HUDEP-2 (cell line): Measurements from ENCODE around the gene KAT2A.
"Not testable (repeated sequence)": the region's sequence is repeated elsewhere in the genome, so short reads cannot be mapped to it uniquely, and the experiment has no call there.

Source experiments
- DNase-seq, 76 experiments: peaks; one replicate each; lab custom pipeline; 2025; ENCODE audit not compliant: unreplicated experiment in 76 of 76; lab: John Stamatoyannopoulos, UW

Gene KAT2A

DNA sequence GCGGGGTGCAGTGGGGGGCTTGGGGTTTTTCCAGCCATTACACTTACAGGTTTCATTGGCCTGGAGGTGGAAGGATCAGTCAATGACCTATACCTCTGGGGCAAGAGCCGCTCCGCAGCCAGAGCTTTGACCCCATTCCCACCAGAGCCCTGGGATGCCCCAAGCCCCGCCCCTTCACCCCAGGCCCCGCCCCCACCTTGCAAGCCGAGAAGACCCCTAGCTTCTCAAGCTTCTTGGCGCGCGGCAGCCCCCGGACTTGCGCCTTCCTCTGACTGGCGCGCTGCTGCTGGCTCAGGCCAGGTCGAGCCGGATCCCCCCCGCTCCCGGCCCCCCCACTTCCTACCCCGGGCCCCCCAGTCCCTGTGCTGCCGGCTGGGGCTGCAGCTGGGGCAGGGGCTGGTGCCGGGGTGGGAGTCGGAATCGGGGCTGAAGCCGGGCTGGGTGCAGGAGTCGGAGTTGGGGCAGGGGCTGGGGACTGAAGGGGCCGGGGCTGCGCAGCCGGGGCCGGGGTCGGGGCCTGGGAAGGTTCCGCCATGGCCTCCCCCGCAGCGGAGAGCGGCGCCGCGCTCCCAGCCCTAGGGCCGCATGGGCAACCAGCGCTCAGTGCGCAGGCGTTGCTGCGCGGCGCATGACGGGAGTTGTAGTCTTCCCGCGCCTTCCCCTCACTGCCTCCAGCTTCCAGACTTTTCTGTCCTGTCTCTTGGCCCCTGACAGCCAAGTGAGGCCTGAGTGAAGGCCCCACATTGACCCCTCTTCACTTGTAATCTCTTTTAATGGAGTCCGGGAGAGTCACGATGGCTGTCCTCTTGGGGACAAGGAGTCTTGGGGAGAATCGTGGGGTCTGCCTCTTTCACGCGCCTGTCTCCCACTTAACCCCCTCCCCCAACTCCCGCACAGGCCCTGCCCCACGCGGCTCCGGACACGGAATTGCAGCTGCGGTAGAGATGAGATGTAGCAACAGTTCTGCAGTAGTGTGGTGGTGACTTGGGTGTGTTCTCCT is at the start of gene KAT2A:
Gene KAT2A, minus strand, starts transcription at position 598 of the 1,000 bp plus-strand sequence. Its CDS starts 63 bp downstream, at position 535.
- peak in 66 of 76 experiments; percentile 16 to 76 (median 56) for DNase-seq

DNA sequence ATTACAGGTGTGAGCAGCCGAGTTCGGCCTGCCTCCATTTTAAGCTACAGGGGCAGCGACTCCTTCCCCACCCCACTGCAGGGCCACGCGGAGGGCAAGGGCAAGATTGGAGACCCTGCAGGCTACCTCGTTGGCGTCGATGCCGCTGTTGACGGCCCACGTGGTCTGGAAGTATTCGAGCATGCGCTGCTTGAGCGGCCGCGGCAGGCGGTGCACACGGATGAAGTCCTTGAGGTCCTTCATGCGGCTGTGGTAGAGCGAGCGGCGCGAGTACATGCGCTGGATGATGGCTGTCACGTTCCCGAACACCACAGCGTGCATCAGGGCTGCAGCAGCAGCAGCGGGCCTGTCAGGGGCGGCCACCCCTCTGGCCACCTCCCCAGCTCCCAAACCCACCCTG is 48.2 kb upstream of the KAT2A start:
- no peak for DNase-seq

DNA sequence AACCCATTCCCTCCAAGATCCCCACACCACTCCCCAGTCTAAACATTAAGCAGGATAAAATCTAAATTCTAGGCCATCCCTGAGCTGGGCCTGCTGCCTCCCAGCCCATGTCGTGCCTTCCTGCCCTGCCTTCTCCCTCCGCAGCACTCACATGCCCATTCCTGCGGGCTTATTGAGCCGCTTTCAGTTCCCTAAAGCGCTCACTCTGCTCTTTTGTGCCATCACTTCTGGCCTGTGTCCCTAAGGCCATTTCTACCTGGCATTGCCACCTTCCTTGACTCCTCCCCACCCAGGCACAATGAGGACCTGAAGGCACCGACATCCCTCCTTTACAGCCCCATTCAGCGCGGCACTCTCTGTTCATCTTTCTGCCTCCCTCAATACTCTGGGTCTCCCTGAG is 46.6 kb upstream of the KAT2A start:
- DNase-seq: no peak

DNA sequence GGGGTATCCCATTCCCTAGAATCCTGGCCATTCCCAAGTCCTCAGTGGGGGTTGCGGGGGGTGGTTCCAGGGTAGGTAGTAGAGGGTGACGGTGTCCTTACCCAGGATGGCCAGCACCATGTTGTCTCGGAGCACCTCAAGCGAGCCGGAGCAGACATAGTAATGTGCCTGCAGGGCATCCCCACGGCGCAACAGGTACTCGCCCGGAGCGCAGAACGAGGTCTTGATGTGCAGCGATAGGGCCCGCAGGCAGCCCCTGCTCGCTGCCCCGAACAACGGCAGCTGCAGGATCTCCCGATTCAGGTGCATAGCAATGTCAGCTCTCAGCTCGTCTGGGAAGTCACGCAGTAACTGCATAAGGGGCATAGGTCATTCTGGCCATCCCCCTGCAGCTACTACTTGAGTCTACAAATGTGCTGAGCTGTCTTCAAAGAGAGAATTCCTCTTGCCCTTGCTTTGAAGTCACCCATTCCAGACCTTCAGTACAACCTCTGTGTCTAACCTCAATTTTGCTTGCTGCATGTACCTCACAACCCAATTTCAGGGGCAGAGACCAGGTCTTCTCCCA is 45.1 kb upstream of the KAT2A start:
- DNase-seq: no peak

DNA sequence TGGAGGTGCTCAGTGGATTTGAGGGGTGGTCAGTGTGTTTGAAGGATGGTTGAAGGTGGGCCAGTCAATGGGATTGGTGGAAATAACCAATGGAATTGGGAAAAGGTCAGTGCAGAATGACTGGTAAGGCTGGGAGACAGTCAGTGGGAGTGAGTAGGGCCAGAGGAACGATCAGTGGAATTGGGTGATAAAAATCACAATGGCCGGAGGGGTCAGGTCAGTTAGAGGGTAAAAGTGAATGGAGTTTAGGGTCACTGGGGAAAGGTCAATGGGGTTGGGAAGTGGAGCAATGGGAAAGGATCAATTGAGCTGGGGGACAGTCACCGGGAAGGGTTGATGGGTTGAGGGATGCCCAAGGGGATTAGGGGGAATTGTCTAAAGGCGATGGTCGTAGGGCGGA is 44.6 kb upstream of the KAT2A start:
- no peak for DNase-seq

DNA sequence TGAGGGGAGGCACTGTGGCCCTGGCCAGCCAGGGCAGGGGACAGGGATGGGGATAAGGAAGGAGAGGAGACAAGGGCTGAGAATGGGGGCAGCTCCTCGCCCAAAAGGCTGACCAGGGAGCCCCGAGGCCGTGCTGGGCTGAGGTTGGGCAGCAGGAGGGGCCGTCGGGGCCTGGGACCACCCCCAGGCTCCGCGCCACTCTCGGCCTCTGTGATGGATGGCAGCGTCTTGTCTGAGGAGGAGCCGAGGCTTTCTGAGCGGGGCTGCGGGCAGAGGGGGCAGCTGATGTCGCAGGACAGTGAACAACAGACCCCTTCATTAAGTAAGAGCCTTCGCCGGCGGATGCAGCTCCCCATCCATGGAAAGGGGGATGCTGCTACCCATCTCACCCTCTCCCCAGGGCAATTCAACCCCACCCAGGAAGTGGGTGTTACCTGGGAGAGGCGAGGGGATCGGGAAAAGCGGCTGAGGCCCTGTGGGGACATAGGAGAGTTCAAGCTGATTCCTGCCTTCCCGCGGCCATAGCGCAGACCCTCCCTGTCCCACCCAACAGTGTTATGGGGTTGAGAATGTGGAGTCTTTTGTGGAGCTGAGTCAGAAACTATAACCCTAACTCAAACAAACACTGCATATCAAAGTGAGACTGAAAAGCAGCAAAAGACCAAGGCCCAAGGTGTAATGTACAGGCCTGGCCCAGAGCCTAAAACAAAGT is 42.7 kb upstream of the KAT2A start:
- DNase-seq: no peak

DNA sequence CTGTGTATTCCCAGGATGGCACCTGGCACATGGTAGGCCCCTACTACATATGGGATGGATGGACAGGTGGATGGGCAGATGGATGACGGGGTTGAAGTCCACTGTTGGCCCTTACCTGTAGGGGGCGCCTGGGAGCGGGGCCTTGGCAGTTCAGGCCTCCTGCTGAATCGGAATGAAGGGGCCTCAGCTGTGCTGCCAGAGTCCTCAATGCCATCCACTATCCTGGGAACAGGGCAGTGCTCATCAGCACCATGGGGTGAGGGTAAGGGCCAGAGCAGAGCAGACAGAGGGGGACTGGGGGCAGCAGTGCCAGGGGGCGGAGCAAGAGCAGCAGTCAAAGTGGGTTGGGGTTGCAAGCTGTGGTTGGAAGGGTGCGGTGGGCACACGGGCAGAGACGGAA is 41.9 kb upstream of the KAT2A start:
- DNase-seq: peak in 41 of 76 experiments; percentile 4 to 60 (median 34)

DNA sequence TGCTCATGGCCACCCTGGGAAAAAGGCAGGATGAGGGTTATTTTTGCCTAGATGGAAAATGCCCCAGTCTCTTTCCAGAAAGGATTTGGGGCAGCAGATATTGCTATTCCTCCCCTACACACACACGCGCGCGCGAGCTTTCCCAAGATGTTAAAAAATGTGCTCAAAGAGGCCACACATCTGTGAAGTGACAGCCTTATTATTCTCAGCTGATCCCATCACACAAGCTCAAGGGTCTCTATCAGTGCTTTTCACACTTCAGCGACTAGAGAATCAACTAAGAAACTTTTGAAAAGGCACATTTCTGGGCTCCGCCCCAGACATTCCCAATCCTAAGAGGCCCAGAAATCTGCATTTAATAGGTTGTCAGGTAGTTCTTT is 39.4 kb upstream of the KAT2A start:
- no peak for DNase-seq

DNA sequence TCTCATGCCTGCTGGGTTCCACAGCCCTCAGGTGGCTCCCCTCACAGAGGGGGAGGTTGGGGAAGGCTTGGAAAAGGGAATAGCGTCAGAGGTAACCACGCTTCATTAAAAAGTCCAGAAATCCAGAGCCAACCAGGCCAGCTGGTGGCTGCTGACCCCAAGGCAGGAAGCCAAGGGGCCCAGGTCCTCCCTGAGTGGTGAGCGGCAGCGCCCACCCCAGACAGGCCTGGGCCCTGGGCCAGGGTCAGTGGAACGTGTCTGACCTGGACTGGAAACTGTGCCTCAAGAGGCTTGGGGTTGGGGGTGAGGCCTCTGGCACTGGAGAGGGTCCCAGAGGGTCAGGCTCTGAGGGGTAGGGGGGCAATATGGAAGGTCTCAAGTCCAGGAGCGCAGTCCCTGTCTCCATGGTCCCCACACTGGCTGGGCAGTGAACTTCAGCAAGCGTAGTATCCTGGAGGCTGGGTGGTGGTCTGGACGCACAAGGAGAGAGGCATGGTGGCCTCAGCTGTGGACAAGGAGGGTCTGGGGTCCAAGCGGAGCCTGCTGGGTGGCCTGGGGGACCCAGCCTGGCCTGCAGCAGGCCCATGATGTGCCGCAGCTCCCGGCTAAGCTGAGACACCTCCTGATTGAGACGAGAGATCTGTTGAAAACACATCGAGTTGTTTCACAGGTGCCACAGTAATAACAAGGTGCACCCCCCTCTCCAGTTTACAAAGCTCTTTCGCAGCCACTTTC is 38.8 kb upstream of the KAT2A start:
- DNase-seq: no peak

DNA sequence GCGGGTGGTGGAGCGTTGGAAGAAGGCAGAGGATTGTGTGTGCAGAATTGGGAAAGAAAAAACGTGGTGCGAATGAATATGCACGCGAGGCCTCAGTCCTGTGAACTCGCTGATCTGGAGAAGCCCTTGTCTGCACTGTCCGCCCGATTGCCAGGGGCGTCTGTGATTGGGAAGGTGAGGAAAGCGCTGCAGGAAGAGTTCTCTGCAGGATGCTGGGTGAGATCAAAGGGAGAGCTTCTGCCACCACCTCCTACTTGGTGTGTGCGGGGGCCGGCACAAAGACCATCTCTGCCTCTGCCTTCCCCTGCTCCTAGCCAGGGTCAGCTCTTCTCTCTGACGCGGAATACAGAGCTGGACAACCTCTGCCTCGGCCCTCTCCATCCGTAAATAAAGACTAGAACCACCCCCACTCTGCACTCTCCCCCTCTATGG is 34.5 kb upstream of the KAT2A start:
- DNase-seq: no peak

DNA sequence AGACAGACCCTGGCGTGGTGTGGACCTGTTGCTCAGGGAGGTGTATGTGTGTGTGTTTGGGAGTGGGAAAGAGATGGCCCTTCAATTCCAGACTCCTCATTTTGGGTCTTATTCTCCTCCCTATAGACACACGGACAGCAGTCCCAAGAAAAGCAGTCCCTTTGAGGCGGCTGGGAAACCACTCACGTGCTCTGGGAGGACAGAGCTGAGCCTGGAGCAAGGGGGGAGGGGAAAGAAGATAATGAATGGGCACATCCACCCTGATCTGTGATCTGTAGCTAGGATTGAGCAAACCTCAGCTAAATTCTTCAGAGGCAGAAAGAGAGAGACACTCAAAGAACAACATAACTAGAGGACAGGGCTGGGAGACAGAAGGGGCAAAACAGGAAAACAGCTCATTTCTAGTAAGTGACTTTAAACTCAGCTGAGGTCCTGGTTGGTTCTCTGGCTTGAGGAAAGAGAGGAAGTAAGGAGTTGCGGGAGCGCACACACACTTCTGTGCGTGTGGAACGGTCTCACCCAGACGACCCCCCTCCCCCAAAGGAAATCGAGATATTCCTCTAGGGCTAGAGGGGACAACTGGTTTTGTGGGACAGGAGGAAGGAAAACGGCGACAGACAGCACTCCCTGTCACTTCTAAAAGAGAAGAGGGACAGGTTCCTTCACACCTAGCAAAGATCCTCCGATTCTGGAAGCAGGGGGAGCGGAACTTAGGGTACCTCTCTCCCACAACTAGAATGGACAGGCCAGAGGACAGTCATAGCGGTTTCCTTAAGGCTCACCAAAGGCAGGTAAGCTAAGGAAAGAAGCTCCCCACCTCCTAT is 33.0 kb upstream of the KAT2A start:
- peak in 7 of 76 experiments; percentile 9 to 33 (median 16) for DNase-seq

DNA sequence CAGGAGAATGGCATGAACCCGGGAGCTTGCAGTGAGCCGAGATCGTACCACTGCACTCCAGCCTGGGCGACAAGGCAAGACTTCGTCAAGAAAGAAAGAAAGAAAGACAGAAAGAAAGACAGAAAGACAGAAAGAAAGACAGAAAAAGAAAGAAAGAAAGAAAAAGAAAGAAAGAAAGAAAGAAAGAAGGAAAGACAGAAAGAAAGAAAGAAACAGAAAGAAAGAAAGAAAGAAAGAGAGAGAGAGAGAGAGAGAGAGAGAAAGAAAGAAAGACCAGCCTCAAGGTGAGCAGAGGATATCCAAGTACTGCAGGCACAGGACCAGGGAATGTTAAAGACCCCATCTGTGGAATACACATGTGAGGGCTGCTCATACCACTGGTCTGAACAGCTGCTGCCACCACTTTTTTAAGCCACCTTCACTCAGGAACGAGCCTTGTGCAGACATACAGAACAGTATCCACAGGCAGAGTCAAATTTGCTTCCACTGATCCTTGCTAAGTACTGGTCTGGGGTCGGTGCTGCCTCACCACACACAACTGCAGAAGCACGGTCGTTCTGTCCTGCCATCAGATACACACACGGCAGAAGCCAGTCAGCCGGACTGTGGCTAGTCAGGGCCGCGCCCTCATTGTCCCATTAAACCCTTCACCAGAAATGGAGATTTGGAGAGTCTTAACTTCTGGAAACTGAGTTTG is 25.9 kb upstream of the KAT2A start:
- no peak for DNase-seq

DNA sequence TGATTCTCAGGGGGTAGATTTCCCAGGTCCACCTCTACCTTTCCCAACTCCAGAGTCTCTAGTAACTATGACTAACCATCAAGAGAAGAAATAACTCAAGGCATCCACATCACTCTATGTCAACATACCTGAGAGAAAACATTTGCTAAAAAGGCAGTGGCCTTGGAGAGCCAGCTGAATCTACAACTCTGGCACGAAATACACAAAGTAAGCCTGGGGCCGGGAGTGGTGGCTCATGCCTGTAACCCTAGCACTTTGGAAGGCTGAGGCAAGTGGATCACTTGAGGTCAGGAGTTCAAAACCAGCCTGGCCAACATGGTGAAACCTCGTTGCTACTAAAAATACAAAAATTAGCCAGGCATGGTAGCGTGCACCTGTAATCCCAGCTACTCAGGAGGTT is 22.0 kb upstream of the KAT2A start:
- not testable (repeated sequence) for DNase-seq

DNA sequence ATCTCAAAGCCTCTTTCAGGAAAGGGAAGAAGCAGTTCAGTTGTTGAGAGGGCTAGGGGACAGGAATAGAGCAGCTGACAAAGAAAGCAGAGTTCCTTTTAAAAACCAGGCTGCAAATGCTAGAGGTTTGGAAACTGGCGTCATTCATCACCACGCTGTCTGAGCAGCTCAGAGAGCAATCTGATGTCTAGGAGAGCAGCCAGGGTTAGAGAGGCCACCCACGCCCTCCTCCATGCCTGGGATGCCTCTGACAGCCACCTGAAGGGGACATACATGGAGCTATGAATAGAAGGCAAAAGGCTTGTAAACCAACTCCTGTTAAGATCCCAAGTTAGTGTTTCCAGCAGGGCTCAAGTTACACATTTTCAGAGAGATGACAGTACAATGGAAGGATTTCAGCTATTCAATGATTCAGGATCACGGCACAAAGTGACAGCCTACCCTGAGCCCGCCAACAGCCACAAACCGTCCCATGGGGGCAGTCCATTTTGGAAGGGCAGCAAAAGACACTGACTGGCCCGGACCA is 21.3 kb upstream of the KAT2A start:
- no peak for DNase-seq

DNA sequence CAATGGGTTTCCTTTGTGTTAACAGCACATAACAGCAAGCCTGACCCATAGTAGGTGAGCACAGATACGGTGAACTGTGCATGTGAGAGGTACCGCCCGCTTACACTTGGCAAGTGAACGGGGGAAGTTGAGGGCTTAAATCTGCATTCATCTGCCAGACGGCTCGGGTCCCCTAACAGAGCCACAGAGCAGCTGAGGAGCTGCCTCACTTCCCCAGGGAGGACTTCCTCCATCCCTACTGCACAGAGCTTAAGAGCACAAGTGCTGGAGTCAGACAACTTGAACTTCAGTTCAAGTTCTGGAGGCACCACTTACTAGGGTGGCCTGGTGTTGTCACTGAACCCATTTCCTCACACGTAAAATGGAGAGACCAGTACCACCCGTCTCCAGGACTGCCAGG is 20.2 kb upstream of the KAT2A start:
- DNase-seq: no peak

DNA sequence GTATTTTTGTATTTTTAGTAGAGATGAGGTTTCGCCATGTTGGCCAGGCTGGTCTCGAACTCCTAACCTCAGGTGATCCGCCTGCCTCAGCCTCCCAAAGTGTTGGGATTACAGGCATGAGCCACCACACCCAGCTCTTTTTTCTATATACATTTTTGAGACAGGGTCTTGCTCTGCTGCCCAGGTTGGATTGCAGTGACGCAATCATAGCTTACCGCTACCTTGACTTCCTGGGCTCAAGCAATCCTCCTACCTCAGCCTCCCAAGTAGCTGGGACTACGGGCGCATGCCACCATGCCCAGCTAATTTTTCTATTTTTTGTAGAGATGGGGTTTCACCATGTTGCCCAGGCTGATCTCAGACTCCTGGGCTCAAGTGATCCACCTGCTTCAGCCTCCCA is 19.5 kb upstream of the KAT2A start:
- DNase-seq: not testable (repeated sequence)

DNA sequence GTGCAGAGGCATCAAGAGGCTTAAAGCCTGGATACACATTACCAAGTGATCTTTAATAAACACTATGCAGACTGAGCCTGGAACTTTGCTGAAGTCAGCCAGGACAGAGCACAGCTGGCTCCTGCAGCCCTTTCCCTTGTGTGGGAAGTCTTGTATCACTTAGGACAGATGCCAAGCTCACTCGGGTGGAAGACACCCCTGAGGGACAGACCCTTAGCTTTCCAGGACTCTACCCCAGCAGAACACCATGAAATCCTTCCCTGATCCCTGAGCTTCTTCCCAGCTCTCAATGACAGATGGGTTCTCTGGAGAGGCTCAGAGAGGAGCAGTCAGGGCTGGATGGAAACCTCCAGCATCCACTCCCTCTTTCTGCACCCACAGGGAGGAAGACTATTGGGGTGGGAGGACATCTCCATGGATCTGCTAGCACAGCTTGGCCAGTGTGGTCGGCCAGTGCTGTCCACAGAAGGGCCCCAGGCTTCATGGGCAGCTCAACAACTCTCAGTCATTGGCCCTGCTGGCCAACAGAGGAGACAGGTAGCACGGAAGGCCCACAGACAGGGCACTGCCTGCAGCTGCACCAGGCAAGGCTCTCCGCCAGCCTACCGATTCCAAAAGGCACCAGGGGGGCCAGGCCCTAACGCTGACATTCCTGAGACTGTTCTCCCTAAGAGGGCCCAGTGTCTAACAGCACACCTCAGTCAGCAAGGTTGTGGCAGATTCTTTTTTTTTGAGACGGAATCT is 17.8 kb upstream of the KAT2A start:
- no peak for DNase-seq

DNA sequence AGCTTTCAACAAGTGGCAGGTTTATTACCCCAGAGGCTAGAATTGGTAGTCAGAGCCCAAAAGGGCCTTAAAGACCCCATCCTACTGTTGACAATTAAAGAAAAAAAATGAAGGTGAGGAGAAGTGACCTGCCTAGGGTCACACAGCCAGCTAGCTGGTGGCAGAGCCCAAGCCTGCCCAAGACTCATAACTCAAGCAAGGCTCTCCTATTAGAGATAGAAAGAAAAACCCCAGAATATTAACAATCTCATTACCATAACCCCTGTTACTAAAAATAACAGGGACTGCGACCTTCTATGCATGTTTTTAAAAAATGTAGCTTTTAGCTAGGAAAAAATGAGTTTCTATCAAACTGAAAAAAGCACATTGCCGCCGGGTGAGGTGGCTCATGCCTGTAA is 15.5 kb upstream of the KAT2A start:
- no peak for DNase-seq
